CD14-positive monocyte (primary cell): ENCODE measurements around the gene TMEM87A. TPM values are rescaled to one million over a fixed set of nuclear protein-coding genes. Genes with fewer than 3 reads are reported as not detected.

Experiments
- DNase-seq, 3 donors: peaks; one replicate each; pipeline ENCODE4 v3.0.0-alpha.2; 2011 to 2022
- H2AFZ ChIP-seq: 2 replicates; pipeline ENCODE4 v1.6.0; 2012; ENCODE audit warnings: mild to moderate bottlenecking, low read depth, low read length, inconsistent platforms; ENCODE audit not compliant: insufficient read depth, poor library complexity, severe bottlenecking
- H3K27ac ChIP-seq, 2 donors: 1 replicate in 1 of 2; 2 replicates in 1 of 2; pipeline ENCODE4 v1.5.1; 2012 to 2013; ENCODE audit warnings: low read length in 2 of 2, control low read depth in 1 of 2, inconsistent platforms in 1 of 2, low read depth in 1 of 2, mild to moderate bottlenecking in 1 of 2
- H3K27me3 ChIP-seq, 2 donors: one replicate each; pipeline versions ENCODE4 v1.6.0 to v1.6.1; 2011 to 2013; ENCODE audit warnings: low read length in 2 of 2; ENCODE audit not compliant: control insufficient read depth in 2 of 2, insufficient read depth in 2 of 2
- H3K36me3 ChIP-seq, 2 donors: replicated peaks in 1 of 2; 1 replicate in 1 of 2; 2 replicates in 1 of 2; pipeline versions ENCODE4 v1.5.1 to v1.6.1; 2012 to 2013; ENCODE audit warnings: low read length in 2 of 2, control low read depth in 1 of 2, inconsistent platforms in 1 of 2, mild to moderate bottlenecking in 1 of 2; ENCODE audit not compliant: insufficient read depth in 2 of 2, control insufficient read depth in 1 of 2
- H3K4me1 ChIP-seq, 2 donors: 1 replicate in 1 of 2; 2 replicates in 1 of 2; pipeline versions ENCODE4 v1.5.1 to v1.6.1; 2012 to 2013; ENCODE audit warnings: low read length in 2 of 2, control low read depth in 1 of 2, inconsistent platforms in 1 of 2, mild to moderate bottlenecking in 1 of 2, moderate library complexity in 1 of 2; ENCODE audit not compliant: insufficient read depth in 2 of 2, control insufficient read depth in 1 of 2
- H3K4me2 ChIP-seq: replicated peaks from 2 replicates; pipeline ENCODE3; 2012; ENCODE audit warnings: low read length, moderate library complexity, mild to moderate bottlenecking; ENCODE audit not compliant: poor library complexity, severe bottlenecking; ENCODE audit errors: extremely low read depth
- H3K4me3 ChIP-seq, 3 experiments: fragments of 200-600 bp in 1 of 3; sonication (generic) in 1 of 3; replicated peaks in 1 of 3; 1 replicate in 2 of 3; 2 replicates in 1 of 3; pipeline ENCODE4 v1.5.1; 2011 to 2013; ENCODE audit warnings: low read length in 3 of 3, mild to moderate bottlenecking in 3 of 3, control low read depth in 2 of 3, low read depth in 2 of 3, inconsistent platforms in 1 of 3, moderate library complexity in 1 of 3
- H3K79me2 ChIP-seq: 2 replicates; pipeline ENCODE4 v1.6.0; 2012; ENCODE audit warnings: mild to moderate bottlenecking, control low read depth, inconsistent platforms, low read length, moderate library complexity; ENCODE audit not compliant: insufficient read depth
- H3K9ac ChIP-seq: 2 replicates; pipeline ENCODE4 v1.6.0; 2017; ENCODE audit warnings: low read length, mild to moderate bottlenecking; ENCODE audit not compliant: insufficient read depth, poor library complexity, severe bottlenecking
- H3K9me3 ChIP-seq, 2 donors: replicated peaks in 1 of 2; 1 replicate in 1 of 2; 2 replicates in 1 of 2; pipeline versions ENCODE4 v1.5.1 to v1.6.1; 2012 to 2013; ENCODE audit warnings: low read length in 2 of 2, control low read depth in 1 of 2; ENCODE audit not compliant: control insufficient read depth in 1 of 2, insufficient read depth in 1 of 2
- H4K20me1 ChIP-seq: 2 replicates; pipeline ENCODE4 v1.6.0; 2012; ENCODE audit warnings: mild to moderate bottlenecking, low read length, control low read depth, moderate library complexity; ENCODE audit not compliant: insufficient read depth
- H3K27ac Mint-ChIP-seq, 7 donors: one replicate each; pipeline ENCODE4 v1.8.0; 2020; ENCODE audit warnings: mild to moderate bottlenecking in 7 of 7, mixed read lengths in 7 of 7, moderate library complexity in 6 of 7, inconsistent platforms in 2 of 7
- H3K27me3 Mint-ChIP-seq, 3 donors: one replicate each; pipeline ENCODE4 v1.8.0; 2021 to 2022; ENCODE audit warnings: low read depth in 3 of 3, mild to moderate bottlenecking in 3 of 3, mixed read lengths in 3 of 3, moderate library complexity in 3 of 3, inconsistent platforms in 1 of 3
- H3K36me3 Mint-ChIP-seq, 2 donors: one replicate each; pipeline ENCODE4 v1.8.0; 2020; ENCODE audit warnings: mixed read lengths in 2 of 2, inconsistent platforms in 1 of 2, mild to moderate bottlenecking in 1 of 2
- H3K4me1 Mint-ChIP-seq: one replicate; pipeline ENCODE4 v1.8.0; 2020; ENCODE audit warnings: mild to moderate bottlenecking, mixed read lengths
- H3K4me3 Mint-ChIP-seq, 2 donors: one replicate each; pipeline ENCODE4 v1.8.0; 2020; ENCODE audit warnings: mild to moderate bottlenecking in 2 of 2, mixed read lengths in 2 of 2, moderate library complexity in 1 of 2
- H3K9me3 Mint-ChIP-seq, 7 donors: one replicate each; pipeline ENCODE4 v1.8.0; 2020 to 2022; ENCODE audit warnings: mixed read lengths in 7 of 7, mild to moderate bottlenecking in 6 of 7, moderate library complexity in 6 of 7, inconsistent platforms in 2 of 7
- CTCF ChIP-seq: fragments of 200-600 bp; IDR thresholded peaks from one replicate; pipeline ENCODE4 v1.8.0; 2022; ENCODE audit warnings: antibody characterized with exemption, mild to moderate bottlenecking
- WGBS: methylation state at CpG from one replicate; pipeline ENCODE4 v1.1.5; 2013; ENCODE audit warnings: missing lambda C conversion rate; ENCODE audit not compliant: insufficient coverage; 5-methylcytosine and 5-hydroxymethylcytosine counted together
- intact Hi-C, 2 donors: fragments of 100-400 bp; cut with micrococcal nuclease; formaldehyde crosslinking; loops; one replicate each; pipeline versions ENCODE4 v1.15.0 to v1.15.1; 2023
- polyA plus RNA-seq, 3 donors: library from polyadenylated mRNA; depleted of rRNA in 1 of 3; unstranded in 2 of 3; stranded (reverse) in 1 of 3; fragments of 300-500 nt in 2 of 3; fragments of >200 nt in 1 of 3; fragmentation: Illumina TruSeq in 2 of 3; gene quantifications; 1 replicate in 2 of 3; 2 replicates in 1 of 3; pipeline ENCODE4 v1.2.3, GENCODE V29; 2012 to 2021

TMEM87A gene
- polyA plus RNA-seq, 3 donors, result 24.4 to 49.4 (median 39.3) TPM

GRCh38 chr15:42289166-42289565, 15.9 kb upstream of the TMEM87A start:
- Histone ChIP-seq H3K27me3 (no peaks in the 10 kb centered on the region), H3K9me3 (no peaks in the 10 kb centered on the region), H3K79me2 (peaks cover 3% of the 10 kb centered on the region), H3K4me2 (no peak overlapping the region), H3K27ac (peak overlapping the region in 1 of 2 donors; percentile 4), H3K9ac (no peak overlapping the region), H3K4me1 (peaks cover 12 to 20% of the 10 kb centered on the region in 2 donors), H4K20me1 (no peaks in the 10 kb centered on the region), H3K4me3 (no peak overlapping the region), H3K36me3 (peaks cover 74 to 85% of the 10 kb centered on the region in 2 donors), H2AFZ (no peak overlapping the region)
- intact Hi-C loops, result no loop called here
- TF ChIP-seq CTCF, result no peak
- peaks cover 0 to 2% (median 0%) of the 10 kb centered on the region in 7 donors for H3K9me3 Mint-ChIP-seq
- peaks cover 70 to 72% of the 10 kb centered on the region in 2 donors for H3K36me3 Mint-ChIP-seq
- no peaks in the 10 kb centered on the region for H3K27me3 Mint-ChIP-seq
- no CpG with 5 or more reads among the region's 1 CpG for WGBS
- H3K27ac Mint-ChIP-seq, result no peak overlapping the region
- H3K4me3 Mint-ChIP-seq, result no peak overlapping the region
- no peak for DNase-seq
- H3K4me1 Mint-ChIP-seq, result peaks cover 22% of the 10 kb centered on the region

GRCh38 chr15:42287931-42288330, 14.7 kb upstream of the TMEM87A start:
- Histone ChIP-seq H3K4me2 (no peak overlapping the region), H3K4me1 (peaks cover 12 to 20% of the 10 kb centered on the region in 2 donors), H4K20me1 (no peaks in the 10 kb centered on the region), H3K9me3 (no peaks in the 10 kb centered on the region), H3K27me3 (no peaks in the 10 kb centered on the region), H3K79me2 (peaks cover 4% of the 10 kb centered on the region), H3K36me3 (peaks cover 74 to 85% of the 10 kb centered on the region in 2 donors), H3K27ac (no peak overlapping the region), H3K4me3 (no peak overlapping the region), H3K9ac (no peak overlapping the region), H2AFZ (no peak overlapping the region)
- no peak for TF ChIP-seq CTCF
- no CpG with 5 or more reads among the region's 4 CpGs for WGBS
- intact Hi-C loops, result no loop called here
- no peaks in the 10 kb centered on the region for H3K27me3 Mint-ChIP-seq
- H3K27ac Mint-ChIP-seq, result peak overlapping the region in 1 of 7 donors; percentile 47
- no peak for DNase-seq
- H3K4me3 Mint-ChIP-seq, result no peak overlapping the region
- H3K4me1 Mint-ChIP-seq, result peaks cover 22% of the 10 kb centered on the region
- H3K36me3 Mint-ChIP-seq, result peaks cover 70 to 72% of the 10 kb centered on the region in 2 donors
- H3K9me3 Mint-ChIP-seq, result peaks cover 0 to 2% (median 0%) of the 10 kb centered on the region in 7 donors
